ENCODE measurements around the gene EXOC3.
"Not testable (repeated sequence)": the region's sequence is repeated elsewhere in the genome, so short reads cannot be mapped to it uniquely, and the experiment has no call there.

The EXOC3 gene

DNA sequence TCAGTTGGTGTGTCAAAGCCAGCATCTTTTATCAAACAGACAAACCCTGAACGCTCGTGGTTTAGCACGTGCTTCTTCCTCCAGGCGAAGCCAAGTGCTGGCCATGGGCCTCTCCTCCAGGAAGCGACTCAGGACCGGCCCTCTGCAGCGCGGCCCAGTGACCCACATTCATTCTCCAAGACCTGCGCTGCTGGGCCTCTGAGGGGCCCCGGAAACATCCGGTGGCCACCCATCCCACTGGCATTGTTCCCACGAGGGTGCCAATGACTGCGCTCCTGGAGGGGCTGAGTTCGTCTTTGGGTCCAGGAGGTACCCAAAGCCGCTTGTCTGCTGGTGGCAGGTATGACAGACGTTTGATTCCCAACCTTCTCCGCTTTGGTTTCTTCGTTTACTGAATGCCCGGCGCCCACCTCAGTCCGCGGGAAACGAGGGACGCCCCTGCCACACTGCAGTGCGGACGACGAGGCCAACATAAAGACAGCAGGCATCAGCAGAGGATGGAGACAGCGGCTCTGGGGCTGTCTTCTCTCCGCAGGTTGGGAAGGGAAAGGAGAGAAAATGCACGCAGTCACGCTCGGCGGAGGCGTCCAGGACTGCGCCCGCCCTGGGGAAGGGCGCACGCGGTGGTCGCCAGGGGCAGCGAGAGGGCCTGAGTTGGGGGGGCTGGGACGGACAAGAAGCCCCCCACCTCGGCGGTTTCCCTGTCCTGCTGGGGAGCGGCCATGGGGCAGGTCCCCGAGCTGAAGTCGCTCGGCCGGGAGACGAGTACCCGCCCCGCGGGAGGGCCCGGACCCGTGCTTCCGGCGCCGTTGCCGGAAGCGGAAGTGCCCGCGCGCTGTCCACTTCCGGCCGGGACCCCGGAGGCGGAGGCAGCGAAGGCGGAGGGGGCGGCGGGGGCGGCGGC lies at the start of gene EXOC3:
EXOC3 (plus strand) TSS at position 842 of the 904 bp plus-strand sequence. CDS start 3,030 bp downstream, outside the sequence.
- peak; percentile 76 to 92 (median 87) for DNase-seq

GRCh38 chr5:393846-394275 lies 49.1 kb upstream of the EXOC3 start:
- DNase-seq = no peak

DNA sequence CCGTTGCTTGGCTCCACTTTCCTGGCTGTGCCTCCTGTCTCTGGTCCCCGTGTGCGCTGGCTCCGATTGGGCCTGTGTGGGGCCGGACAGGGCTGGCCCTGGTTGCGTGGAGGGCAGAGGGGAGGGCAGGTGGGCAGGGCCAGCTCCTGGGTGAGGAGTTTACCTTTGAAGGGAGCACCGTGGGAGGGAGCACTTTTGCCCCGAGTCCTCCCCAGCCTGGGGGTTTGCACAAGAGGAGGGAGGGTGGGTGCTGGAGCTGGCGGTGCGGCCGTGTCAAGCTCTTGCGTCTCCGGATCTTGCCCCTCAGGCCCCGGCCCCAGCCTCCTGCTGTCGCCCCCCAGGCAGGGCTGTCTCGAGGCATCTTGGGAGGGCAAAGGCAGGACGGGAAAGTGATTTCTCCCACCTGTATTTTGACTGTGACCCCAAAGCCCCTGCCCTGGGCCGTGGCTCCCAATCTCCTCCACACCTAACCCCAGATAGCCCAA lies 48.3 kb upstream of the EXOC3 start:
- DNase-seq = no peak

GRCh38 chr5:395156-395920 lies 47.6 kb upstream of the EXOC3 start:
- DNase-seq = peak; percentile 61 to 75 (median 75)

- DNase-seq = no peak
Observed at GRCh38 chr5:395921-396530, 47.0 kb upstream of the EXOC3 start.

- DNase-seq = no peak
Observed at GRCh38 chr5:396531-396961, 46.4 kb upstream of the EXOC3 start.

DNA sequence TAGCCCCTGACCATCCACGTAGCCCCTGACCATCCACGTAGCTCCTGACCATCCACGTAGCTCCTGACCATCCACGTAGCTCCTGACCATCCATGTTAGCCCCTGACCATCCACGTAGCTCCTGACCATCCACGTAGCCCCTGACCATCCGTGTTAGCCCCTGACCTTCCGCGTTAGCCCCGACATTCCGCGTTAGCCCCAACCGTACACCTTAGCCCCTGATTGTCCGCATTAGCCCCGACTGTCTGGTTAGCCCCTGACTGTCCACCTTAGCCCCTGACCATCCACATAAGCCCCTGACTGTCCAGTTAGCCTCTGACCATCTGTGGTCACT lies 44.9 kb upstream of the EXOC3 start:
- DNase-seq = not testable (repeated sequence)

GRCh38 chr5:398475-399295 lies 44.3 kb upstream of the EXOC3 start:
- no peak for DNase-seq

DNA sequence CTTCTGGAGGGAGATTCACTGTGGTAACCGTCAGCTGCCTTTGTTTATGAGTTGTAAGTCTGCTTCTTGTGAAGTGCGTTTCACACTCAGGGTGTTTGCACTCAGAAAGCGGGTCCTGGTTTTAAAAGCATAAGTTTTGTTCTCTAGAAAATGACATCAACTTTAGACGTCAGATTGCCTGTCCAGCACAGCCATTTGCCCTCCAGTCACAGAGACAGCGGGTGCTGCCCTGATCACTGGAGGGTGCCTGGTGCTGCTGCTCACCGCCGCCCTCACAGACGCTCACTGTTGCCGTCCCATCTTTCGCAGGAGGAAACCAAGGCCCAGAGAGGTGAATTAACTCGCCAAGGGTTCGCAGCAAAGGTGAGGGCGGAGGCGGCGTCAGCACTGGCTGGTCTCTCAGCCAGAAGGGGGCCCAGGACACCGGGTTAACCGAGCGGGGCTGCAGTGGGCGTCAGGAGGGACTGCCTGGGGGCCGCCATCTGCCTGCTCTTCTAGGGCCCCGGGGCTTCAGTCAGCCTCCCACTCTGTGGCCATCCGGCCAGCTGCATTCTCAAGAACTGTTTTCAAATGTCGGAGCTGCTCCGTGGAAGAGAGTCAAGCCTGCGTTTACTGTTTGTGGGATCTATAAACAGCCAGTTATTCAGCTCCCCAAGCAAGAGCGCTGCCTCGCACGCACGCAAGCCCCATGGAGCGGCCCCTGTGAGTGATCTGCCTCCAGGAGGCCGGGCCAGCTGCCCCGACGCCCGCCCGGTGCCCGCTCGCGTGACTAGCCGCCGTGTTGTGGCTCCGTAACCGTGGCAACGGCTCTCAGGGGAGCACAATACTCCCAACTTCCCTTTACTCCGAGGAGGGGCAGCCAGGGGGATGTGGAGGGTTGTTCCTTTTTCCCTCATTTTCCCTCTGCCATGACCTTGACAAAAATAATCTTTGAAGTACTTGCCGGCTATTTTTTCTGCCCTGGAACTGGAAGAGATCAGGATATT lies 43.4 kb upstream of the EXOC3 start:
- DNase-seq = peak; percentile 91 to 96 (median 95)

GRCh38 chr5:400282-401145 lies 42.5 kb upstream of the EXOC3 start:
- peak in 1 of 3 donors; percentile 27 for DNase-seq

- DNase-seq = no peak
Observed at GRCh38 chr5:401146-402034, 41.6 kb upstream of the EXOC3 start.

- DNase-seq = not testable (repeated sequence)
Observed at GRCh38 chr5:402219-402614, 40.8 kb upstream of the EXOC3 start.

GRCh38 chr5:402615-403359 lies 40.2 kb upstream of the EXOC3 start:
- peak; percentile 77 to 82 (median 81) for DNase-seq

DNA sequence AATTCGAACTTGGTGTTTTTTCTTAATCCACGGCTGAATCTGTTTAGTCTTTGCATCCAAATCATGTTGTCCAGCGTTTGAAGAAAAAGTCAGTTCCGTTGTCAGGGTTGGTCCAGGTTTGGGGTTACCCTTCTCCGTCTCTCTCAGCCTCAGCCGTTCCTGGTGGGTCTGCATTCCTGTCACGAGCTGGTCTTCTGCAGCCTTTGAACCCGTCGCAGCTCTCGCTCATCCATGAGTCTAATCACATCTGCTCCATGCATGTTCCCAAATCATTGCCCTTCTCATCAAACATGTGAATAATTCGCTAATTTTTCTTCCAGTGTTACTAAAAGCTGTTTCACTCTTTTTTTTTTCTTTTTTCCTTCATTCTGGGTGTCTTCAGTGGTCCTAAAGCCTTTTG lies 39.0 kb upstream of the EXOC3 start:
- no peak for DNase-seq

- no peak for DNase-seq
Observed at GRCh38 chr5:404666-405241, 38.2 kb upstream of the EXOC3 start.

- no peak for DNase-seq
Observed at GRCh38 chr5:405421-405820, 37.6 kb upstream of the EXOC3 start.

- DNase-seq = no peak
Observed at GRCh38 chr5:406041-406440, 36.9 kb upstream of the EXOC3 start.

DNA sequence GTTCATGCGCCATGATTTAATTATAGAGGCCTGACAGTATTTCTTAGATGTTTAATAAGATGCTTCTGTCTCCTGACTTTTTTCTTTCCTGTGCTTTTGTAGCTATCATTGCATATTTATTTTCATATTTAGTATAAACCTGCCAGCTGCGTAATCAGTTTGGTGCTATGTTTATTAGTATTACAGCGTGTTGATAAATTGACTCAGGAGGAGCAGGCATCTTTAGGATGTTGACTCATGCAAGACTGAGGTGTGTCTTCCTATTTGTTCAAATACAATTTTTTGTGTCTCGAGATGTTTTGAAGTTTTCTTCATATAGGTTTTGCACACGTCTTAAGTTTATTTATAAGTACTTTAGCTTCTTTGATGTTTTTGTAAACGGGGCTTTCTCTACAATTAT lies 35.9 kb upstream of the EXOC3 start:
- no peak for DNase-seq
